GM12878 (cell line): ENCODE data around the gene POMC. TPM values are rescaled to one million over a fixed set of nuclear protein-coding genes. Genes with fewer than 3 reads are reported as not detected.

ENCODE experiments used
- ATAC-seq: fragments of 200-7000 bp; cut with Tn5 transposase; 3 replicates; pipeline ENCODE4 v1.9.1; 2020; ENCODE audit warnings: mild to moderate bottlenecking, moderate library complexity
- BruUV-seq: library from RNA; stranded (reverse); fragments of 400-500 nt; replicated peaks from 2 replicates; lab custom pipeline; 2021; lab: Mats Ljungman, UMichigan
- CTCF ChIA-PET: fragments of 300-600 bp; sonication (Branson Sonifier 250); formaldehyde crosslinking; extraction: SDS; loops from one replicate; lab custom pipeline; 2021; ENCODE audit warnings: inconsistent platforms; lab: Yijun Ruan, JAX
- POLR2A ChIA-PET: fragments of 350-600 bp; formaldehyde crosslinking; extraction: SDS; loops from one replicate; lab custom pipeline; 2021; ENCODE audit warnings: inconsistent platforms; lab: Charles Lee
- RAD21 ChIA-PET: fragments of 300-600 bp; sonication (Branson Sonifier 250); formaldehyde crosslinking; loops from one replicate; lab custom pipeline; 2023; ENCODE audit warnings: antibody characterized with exemption; ENCODE audit not compliant: unreplicated experiment; lab: Charles Lee
- SMC1A ChIA-PET: fragments of 300-600 bp; sonication (Branson Sonifier 250); formaldehyde crosslinking; loops from one replicate; lab custom pipeline; 2023; ENCODE audit not compliant: unreplicated experiment, uncharacterized antibody; lab: Charles Lee
- DNase-seq: peaks from one replicate; pipeline ENCODE4 v3.0.0-alpha.2; 2011; ENCODE audit warnings: low read depth, low spot score
- FAIRE-seq: peaks from 3 replicates; lab custom pipeline; 2011; peaks lifted over from hg19 to GRCh38; lab: Jason Lieb, UNC
- H2AFZ ChIP-seq: 2 replicates; pipeline ENCODE4 v1.6.0; 2011; ENCODE audit warnings: low read depth, low read length, control low read depth; ENCODE audit not compliant: control insufficient read depth
- H3K27ac ChIP-seq: 2 replicates; pipeline ENCODE4 v1.5.1; 2011; ENCODE audit warnings: control low read depth; ENCODE audit not compliant: control insufficient read depth, insufficient read depth
- H3K27me3 ChIP-seq, 2 experiments: replicated peaks in 1 of 2; 2 replicates each; pipeline versions ENCODE4 v1.6.0 to v1.6.1; 2011; ENCODE audit warnings: low read length in 1 of 2; ENCODE audit not compliant: control insufficient read depth in 2 of 2, insufficient read depth in 2 of 2
- H3K36me3 ChIP-seq, 2 experiments: 2 replicates each; pipeline ENCODE4 v1.5.1; 2011; ENCODE audit warnings: low read length in 1 of 2; ENCODE audit not compliant: control insufficient read depth in 2 of 2, insufficient read depth in 2 of 2
- H3K4me1 ChIP-seq: 2 replicates; pipeline ENCODE4 v1.6.1; 2011; ENCODE audit warnings: mild to moderate bottlenecking, low read length, moderate library complexity, mixed read lengths; ENCODE audit not compliant: control insufficient read depth, insufficient read depth
- H3K4me2 ChIP-seq: 2 replicates; pipeline ENCODE4 v1.6.0; 2011; ENCODE audit warnings: control low read depth; ENCODE audit not compliant: control insufficient read depth, insufficient read depth
- H3K4me3 ChIP-seq: fragments of 200-600 bp; sonication (generic); 2 replicates; pipeline ENCODE4 v1.5.1; 2016
- H3K79me2 ChIP-seq: 2 replicates; pipeline ENCODE4 v1.6.0; 2011; ENCODE audit warnings: low read length; ENCODE audit not compliant: control insufficient read depth, insufficient read depth
- H3K9ac ChIP-seq: 2 replicates; pipeline ENCODE4 v1.8.0; 2011; ENCODE audit warnings: low read length, control low read depth, mixed read lengths; ENCODE audit not compliant: control insufficient read depth, insufficient read depth
- H3K9me3 ChIP-seq: replicated peaks from 3 replicates; pipeline ENCODE4 v1.5.1; 2011; ENCODE audit warnings: mild to moderate bottlenecking, low read length; ENCODE audit not compliant: control insufficient read depth, insufficient read depth
- H4K20me1 ChIP-seq: 2 replicates; pipeline ENCODE4 v1.6.0; 2011; ENCODE audit not compliant: control insufficient read depth, insufficient read depth
- CTCF ChIP-seq, 3 experiments: IDR thresholded peaks in 2 of 3; conservative IDR thresholded peaks in 1 of 3; 2 replicates each; pipeline ENCODE4 v1.5.1; 2011; ENCODE audit warnings: low read depth in 3 of 3, low read length in 3 of 3, mild to moderate bottlenecking in 3 of 3, control low read depth in 2 of 3, moderate library complexity in 2 of 3, inconsistent platforms in 1 of 3, mixed read lengths in 1 of 3; ENCODE audit not compliant: control insufficient read depth in 2 of 3, insufficient read depth in 1 of 3; ENCODE audit errors: extremely low read depth in 1 of 3
- HDGF ChIP-seq: fragments of 450-650 bp; IDR thresholded peaks from 2 replicates; pipeline ENCODE4 v1.6.1; 2016; ENCODE audit warnings: antibody characterized with exemption
- IKZF2 ChIP-seq, 2 experiments: fragments of 450-650 bp; IDR thresholded peaks; 2 replicates each; pipeline ENCODE4 v1.6.1; 2017; ENCODE audit warnings: mild to moderate bottlenecking in 2 of 2, moderate library complexity in 2 of 2
- NKRF ChIP-seq: fragments of 450-650 bp; conservative IDR thresholded peaks from 2 replicates; pipeline ENCODE4 v1.6.1; 2017; ENCODE audit warnings: mild to moderate bottlenecking, moderate library complexity
- RAD21 ChIP-seq: IDR thresholded peaks from 2 replicates; pipeline ENCODE4 v1.6.1; 2011; ENCODE audit warnings: mild to moderate bottlenecking, low read depth, low read length, moderate library complexity; ENCODE audit not compliant: insufficient read depth
- RUNX3 ChIP-seq: IDR thresholded peaks from 2 replicates; pipeline ENCODE4 v1.6.1; 2012; ENCODE audit warnings: low read length, inconsistent platforms
- SUZ12 ChIP-seq: fragments of 200-600 bp; sonication (generic); IDR thresholded peaks from one replicate; pipeline ENCODE4 v1.6.1; 2018; ENCODE audit warnings: antibody characterized with exemption, mild to moderate bottlenecking; ENCODE audit not compliant: unreplicated experiment
- ZBTB11 ChIP-seq: fragments of 450-650 bp; formaldehyde crosslinking; IDR thresholded peaks from 2 replicates; pipeline ENCODE4 v1.5.0; 2022; ENCODE audit warnings: mild to moderate bottlenecking, missing genetic modification characterization
- WGBS: methylation state at CpG from one replicate; pipeline ENCODE4 v1.1.6; 2016; ENCODE audit warnings: low lambda C conversion rate; ENCODE audit not compliant: insufficient replicate concordance, insufficient coverage; ENCODE audit errors: missing lambda C conversion rate; 5-methylcytosine and 5-hydroxymethylcytosine counted together
- in situ Hi-C: fragments of 300-500 bp; cut with MboI; formaldehyde crosslinking; loops from 9 replicates; pipeline ENCODE4 v1.14.3; 2018; ENCODE audit warnings: mixed read lengths
- intact Hi-C: fragments of 100-400 bp; cut with micrococcal nuclease; formaldehyde crosslinking; loops from one replicate; pipeline ENCODE4 v1.14.2; 2022; ENCODE audit not compliant: unreplicated experiment
- polyA plus RNA-seq, 11 experiments: library from polyadenylated mRNA; depleted of rRNA in 4 of 11; unstranded in 6 of 11; stranded (reverse) in 5 of 11; fragments of >200 nt; fragmentation: Nextera tagmentation in 4 of 11; fragmentation: Illumina TruSeq in 1 of 11; extraction: Ambion mirVana in 4 of 11; extraction: Trizol in 1 of 11; gene quantifications; 1 replicate in 1 of 11; 2 replicates in 10 of 11; pipeline versions ENCODE4 v1.2.1 to v1.2.3, GENCODE V29; 2011 to 2016; ENCODE audit warnings: inconsistent platforms in 2 of 11, missing spikeins in 2 of 11, low read depth in 1 of 11
- total RNA-seq, 4 experiments: library from RNA; depleted of rRNA in 3 of 4; stranded (reverse); fragments of >200 nt in 3 of 4; fragmentation: Illumina TruSeq in 1 of 4; extraction: Trizol in 1 of 4; gene quantifications; 2 replicates each; pipeline versions ENCODE4 v1.2.1 to v1.2.3, GENCODE V29; 2013 to 2021

Gene POMC
- total and polyA plus RNA-seq, 10 of the 15 experiments (the other 5 are each of a cell fraction or from before 2014, with no cell fraction given): 0.05 to 14.7 (median 6.8) TPM; not detected in 1

GRCh38 chr2:25201794-25202193, 33.4 kb upstream of the POMC start (continued):
- TF ChIP-seq NKRF (no peak), ZBTB11 (CRISPR knock-in tag) (no peak), HDGF (no peak)

- Histone ChIP-seq H3K9me3 (no peaks in the 10 kb centered on the region), H2AFZ (no peak overlapping the region), H3K9ac (no peak overlapping the region), H4K20me1 (no peaks in the 10 kb centered on the region), H3K27me3 (no peaks in the 10 kb centered on the region), H3K79me2 (no peaks in the 10 kb centered on the region), H3K4me1 (peaks cover 7% of the 10 kb centered on the region), H3K4me3 (no peak overlapping the region), H3K4me2 (no peak overlapping the region), H3K36me3 (no peaks in the 10 kb centered on the region), H3K27ac (no peak overlapping the region)
- 66% methylated on average over 6 of the region's 6 CpGs for WGBS
- RAD21 ChIA-PET: no interaction called here
- in situ Hi-C loops (no loop called here), intact Hi-C loops (no loop called here)
- FAIRE-seq: no peak
- TF ChIP-seq IKZF2 (IDR thresholded peaks at IDR 0.05): no peak
- TF ChIP-seq CTCF (IDR thresholded peaks at IDR 0.05 in 2 of 3, conservative IDR thresholded peaks at IDR 0.05 in 1 of 3; ENCODE audit: control insufficient read depth in 2 of 3, extremely low read depth in 1 of 3, insufficient read depth in 1 of 3, low read depth in 3 of 3, low read length in 3 of 3): peak in 2 of 3 experiments; percentile 34 to 41; a peak in 2 of 6 replicates
- TF ChIP-seq RAD21: peak; percentile 41; the same call in 1 of the 2 replicates
- no peak for TF ChIP-seq SUZ12
- TF ChIP-seq RUNX3: peak; percentile 31; the same call in 1 of the 2 replicates
- SMC1A ChIA-PET: no interaction called here
- BruUV-seq: no TSS peak
- POLR2A ChIA-PET: interaction anchor here (0.5 kb wide), 1 partner anchor 9 kb away, joined by 7 read pairs; no protein-coding TSS in a partner anchor
- CTCF ChIA-PET: interaction anchor here (0.7 kb wide), 1 partner anchor 35 kb away, joined by 3 read pairs; no protein-coding TSS in a partner anchor
- ATAC-seq: peak; percentile 77
- no peak for DNase-seq
Measured at GRCh38 chr2:25201265-25201664, 32.9 kb upstream of the POMC start.
